ENCODE measurements around the gene RPS21.

GRCh38 chr20:62339647-62340062, 47.2 kb upstream of the RPS21 start:
- TF ChIP-seq FOSL2 (IDR thresholded peaks at IDR 0.05; ENCODE audit: borderline replicate concordance, low read depth) (no peak), TCF12 (IDR thresholded peaks at IDR 0.05) (no peak), RFX5 (IDR thresholded peaks at IDR 0.05; ENCODE audit: low read length) (no peak)
